Measurements from ENCODE around the gene LIPA. TPM values are rescaled to one million over a fixed set of nuclear protein-coding genes. Genes with fewer than 3 reads are reported as not detected.
A peak's percentile ranks its signal among the peaks of the same experiment; 100 is the strongest.

LIPA gene
- total RNA-seq, 1 donor from 2014 or later: 17.0 TPM

DNA sequence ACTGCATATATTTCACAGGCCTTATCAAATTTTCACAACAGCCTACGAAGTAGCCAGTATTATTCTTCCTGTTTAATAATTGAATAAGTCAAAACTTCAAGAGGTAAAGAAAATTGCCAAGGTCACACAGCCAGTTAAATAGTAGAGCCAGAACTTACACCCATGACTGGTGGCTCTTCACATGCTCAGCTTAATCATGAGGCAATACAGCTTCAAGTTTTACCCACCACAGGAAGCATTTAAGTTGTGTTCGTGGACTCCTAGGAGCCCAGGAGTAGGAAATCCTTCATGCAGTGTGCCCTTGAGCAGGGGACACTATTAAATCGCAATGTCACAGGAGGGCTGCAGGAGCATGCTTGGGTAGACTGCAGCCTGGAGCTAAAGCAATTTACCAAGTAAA, 11.1 kb downstream of the LIPA start:
- no peak for DNase-seq (ENCODE audit: low spot score, unreplicated experiment)
- no peak overlapping the region for H3K27ac Mint-ChIP-seq
- TF ChIP-seq, protein P1, sequence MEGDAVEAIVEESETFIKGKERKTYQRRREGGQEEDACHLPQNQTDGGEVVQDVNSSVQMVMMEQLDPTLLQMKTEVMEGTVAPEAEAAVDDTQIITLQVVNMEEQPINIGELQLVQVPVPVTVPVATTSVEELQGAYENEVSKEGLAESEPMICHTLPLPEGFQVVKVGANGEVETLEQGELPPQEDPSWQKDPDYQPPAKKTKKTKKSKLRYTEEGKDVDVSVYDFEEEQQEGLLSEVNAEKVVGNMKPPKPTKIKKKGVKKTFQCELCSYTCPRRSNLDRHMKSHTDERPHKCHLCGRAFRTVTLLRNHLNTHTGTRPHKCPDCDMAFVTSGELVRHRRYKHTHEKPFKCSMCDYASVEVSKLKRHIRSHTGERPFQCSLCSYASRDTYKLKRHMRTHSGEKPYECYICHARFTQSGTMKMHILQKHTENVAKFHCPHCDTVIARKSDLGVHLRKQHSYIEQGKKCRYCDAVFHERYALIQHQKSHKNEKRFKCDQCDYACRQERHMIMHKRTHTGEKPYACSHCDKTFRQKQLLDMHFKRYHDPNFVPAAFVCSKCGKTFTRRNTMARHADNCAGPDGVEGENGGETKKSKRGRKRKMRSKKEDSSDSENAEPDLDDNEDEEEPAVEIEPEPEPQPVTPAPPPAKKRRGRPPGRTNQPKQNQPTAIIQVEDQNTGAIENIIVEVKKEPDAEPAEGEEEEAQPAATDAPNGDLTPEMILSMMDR (IDR thresholded peaks at IDR 0.05; ENCODE audit: unreplicated experiment): no peak
- no peaks in the 10 kb centered on the region for H3K4me1 Mint-ChIP-seq (ENCODE audit: low read depth)
- no peaks in the 10 kb centered on the region for H3K27me3 Mint-ChIP-seq
- H3K4me3 Mint-ChIP-seq (ENCODE audit: low read depth): no peak overlapping the region
- no peaks in the 10 kb centered on the region for H3K9me3 Mint-ChIP-seq (ENCODE audit: low read depth)
- no peaks in the 10 kb centered on the region for H3K36me3 Mint-ChIP-seq (ENCODE audit: insufficient read depth)

DNA sequence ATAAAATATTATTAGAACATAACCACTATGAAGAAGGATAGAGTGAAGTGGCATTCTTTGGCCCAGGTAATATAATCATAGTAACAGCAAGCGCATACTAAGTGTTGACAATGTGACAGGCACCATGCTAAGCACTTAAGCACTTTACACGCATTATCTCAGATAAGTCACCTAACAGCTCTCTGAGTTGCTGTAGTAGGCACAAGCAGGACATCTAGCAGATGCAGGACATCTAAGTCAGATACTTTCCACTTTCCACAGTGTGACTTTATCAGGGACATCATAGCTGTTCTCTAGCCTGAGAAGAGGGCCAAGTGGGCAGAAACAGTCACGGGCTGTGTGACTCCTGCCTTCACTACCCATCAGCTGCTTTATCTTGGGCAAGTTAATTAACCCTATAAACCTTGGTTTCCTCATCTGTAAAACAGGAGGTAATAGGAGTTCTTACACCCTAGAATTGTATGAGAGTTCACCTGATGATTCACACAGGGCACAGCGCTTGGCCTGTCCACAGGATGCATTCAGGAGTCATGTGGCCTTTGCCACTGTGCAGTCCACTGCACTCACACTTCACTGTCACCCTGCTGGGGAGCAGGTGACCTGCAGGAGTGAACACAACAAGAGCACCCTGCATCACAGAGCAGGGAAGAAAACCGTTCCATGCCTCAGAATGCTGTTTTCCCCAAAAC, 12.5 kb downstream of the LIPA start:
- Mint-ChIP-seq H3K36me3 (ENCODE audit: insufficient read depth) (no peaks in the 10 kb centered on the region), H3K9me3 (ENCODE audit: low read depth) (no peaks in the 10 kb centered on the region), H3K27ac (peak overlapping the region; percentile 43), H3K27me3 (no peaks in the 10 kb centered on the region), H3K4me1 (ENCODE audit: low read depth) (no peaks in the 10 kb centered on the region), H3K4me3 (ENCODE audit: low read depth) (no peak overlapping the region)
- TF ChIP-seq, protein P1 (IDR thresholded peaks at IDR 0.05; ENCODE audit: unreplicated experiment): no peak
- DNase-seq (ENCODE audit: low spot score, unreplicated experiment): no peak

GRCh38 chr10:89237849-89238248, 13.7 kb downstream of the LIPA start:
- no peaks in the 10 kb centered on the region for H3K36me3 Mint-ChIP-seq (ENCODE audit: insufficient read depth)
- H3K4me3 Mint-ChIP-seq (ENCODE audit: low read depth): no peak overlapping the region
- H3K27me3 Mint-ChIP-seq: no peaks in the 10 kb centered on the region
- no peaks in the 10 kb centered on the region for H3K4me1 Mint-ChIP-seq (ENCODE audit: low read depth)
- no peak for DNase-seq (ENCODE audit: low spot score, unreplicated experiment)
- H3K9me3 Mint-ChIP-seq (ENCODE audit: low read depth): no peaks in the 10 kb centered on the region
- no peak overlapping the region for H3K27ac Mint-ChIP-seq
- TF ChIP-seq, protein P1 (IDR thresholded peaks at IDR 0.05; ENCODE audit: unreplicated experiment): no peak

DNA sequence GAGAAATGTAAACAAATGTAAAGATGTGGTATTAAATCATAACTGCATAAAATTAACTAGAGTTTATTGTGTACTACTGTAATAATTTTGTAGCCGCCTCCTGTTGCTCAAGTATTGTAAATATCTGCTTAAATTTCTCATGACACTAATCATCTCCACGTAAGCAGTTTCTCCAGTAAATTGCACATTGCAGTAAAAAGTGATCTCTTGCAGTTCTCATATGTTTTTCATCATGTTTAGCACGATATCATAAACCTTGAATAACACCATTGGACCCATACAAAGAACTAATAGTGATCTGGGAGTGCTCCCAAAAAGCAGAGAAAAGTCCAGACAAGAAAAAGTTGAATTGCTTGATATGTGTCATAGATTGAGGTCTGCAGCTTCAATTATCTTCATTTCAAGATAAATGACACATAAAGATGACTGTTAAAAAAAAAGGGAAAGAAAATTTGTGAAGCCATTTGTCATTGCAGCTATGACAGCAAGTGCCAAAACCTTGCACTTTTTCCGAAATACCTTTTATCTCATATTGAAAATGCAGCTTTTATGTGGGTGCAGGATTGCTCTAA, 15.3 kb downstream of the LIPA start:
- Mint-ChIP-seq H3K36me3 (ENCODE audit: insufficient read depth) (no peaks in the 10 kb centered on the region), H3K4me1 (ENCODE audit: low read depth) (no peaks in the 10 kb centered on the region), H3K27ac (no peak overlapping the region), H3K9me3 (ENCODE audit: low read depth) (no peaks in the 10 kb centered on the region), H3K27me3 (no peaks in the 10 kb centered on the region), H3K4me3 (ENCODE audit: low read depth) (no peak overlapping the region)
- TF ChIP-seq, protein P1 (IDR thresholded peaks at IDR 0.05; ENCODE audit: unreplicated experiment): no peak
- no peak for DNase-seq (ENCODE audit: low spot score, unreplicated experiment)

GRCh38 chr10:89235073-89235798, 16.3 kb downstream of the LIPA start:
- Mint-ChIP-seq H3K36me3 (ENCODE audit: insufficient read depth) (no peaks in the 10 kb centered on the region), H3K4me3 (ENCODE audit: low read depth) (no peak overlapping the region), H3K9me3 (ENCODE audit: low read depth) (no peaks in the 10 kb centered on the region), H3K27me3 (no peaks in the 10 kb centered on the region), H3K4me1 (ENCODE audit: low read depth) (no peaks in the 10 kb centered on the region), H3K27ac (no peak overlapping the region)
- no peak for DNase-seq (ENCODE audit: low spot score, unreplicated experiment)
- TF ChIP-seq, protein P1 (IDR thresholded peaks at IDR 0.05; ENCODE audit: unreplicated experiment): no peak
